H1 (cell line): ENCODE data around the gene FOXC1. TPM values are rescaled to one million over a fixed set of nuclear protein-coding genes. Genes with fewer than 3 reads are reported as not detected.

ENCODE experiments used
- JUN ChIP-seq: IDR thresholded peaks from 2 replicates; pipeline ENCODE4 v1.6.1; 2011; ENCODE audit warnings: low read depth, mild to moderate bottlenecking, improper control_type of control experiment, low read length
- JUND ChIP-seq: IDR thresholded peaks from 2 replicates; pipeline ENCODE4 v1.6.1; 2011; ENCODE audit warnings: mild to moderate bottlenecking, improper control_type of control experiment, low read length
- PHF8 ChIP-seq: fragments of 200-600 bp; sonication (generic); conservative IDR thresholded peaks from 2 replicates; pipeline ENCODE4 v1.7.1; 2012; ENCODE audit warnings: low read depth, mild to moderate bottlenecking, inconsistent platforms, low read length, moderate library complexity
- POLR2A ChIP-seq, 2 experiments: IDR thresholded peaks; 1 replicate in 1 of 2; 2 replicates in 1 of 2; pipeline ENCODE4 v1.6.1; 2011; ENCODE audit warnings: low read depth in 2 of 2, low read length in 2 of 2, mild to moderate bottlenecking in 2 of 2; ENCODE audit errors: control extremely low read depth in 1 of 2
- POLR2AphosphoS5 ChIP-seq: IDR thresholded peaks from 2 replicates; pipeline ENCODE4 v1.6.1; 2011; ENCODE audit warnings: low read depth, low read length
- RNF2 ChIP-seq: fragments of 200-900, 300-1000 bp; sonication (generic); IDR thresholded peaks from 2 replicates; pipeline ENCODE4 v1.7.1; 2016; ENCODE audit warnings: borderline replicate concordance, low read depth, mild to moderate bottlenecking, antibody characterized with exemption, low read length; ENCODE audit not compliant: poor library complexity, severe bottlenecking; ENCODE audit errors: missing control alignments
- SIN3A ChIP-seq, 2 experiments: IDR thresholded peaks in 1 of 2; conservative IDR thresholded peaks in 1 of 2; 2 replicates each; pipeline ENCODE4 v1.6.1; 2011 to 2012; ENCODE audit warnings: low read length in 2 of 2, improper control_type of control experiment in 1 of 2, low read depth in 1 of 2, mild to moderate bottlenecking in 1 of 2
- SIX5 ChIP-seq: IDR thresholded peaks from 2 replicates; pipeline ENCODE4 v1.6.1; 2011; ENCODE audit warnings: mild to moderate bottlenecking, low read depth, low read length
- SP1 ChIP-seq: IDR thresholded peaks from 2 replicates; pipeline ENCODE4 v1.6.1; 2011; ENCODE audit warnings: low read depth, low read length
- SP4 ChIP-seq: IDR thresholded peaks from 2 replicates; pipeline ENCODE4 v1.6.1; 2012; ENCODE audit warnings: low read length, inconsistent platforms
- YY1 ChIP-seq: IDR thresholded peaks from 2 replicates; pipeline ENCODE4 v1.6.1; 2011; ENCODE audit warnings: low read depth, mild to moderate bottlenecking, low read length
- polyA plus RNA-seq, 7 experiments: library from polyadenylated mRNA; depleted of rRNA in 3 of 7; stranded (reverse) in 5 of 7; unstranded in 2 of 7; fragments of >200 nt in 5 of 7; fragments of 200-250 nt in 2 of 7; gene quantifications; 1 replicate in 5 of 7; 2 replicates in 1 of 7; 4 replicates in 1 of 7; pipeline versions ENCODE4 v1.2.1 to v1.2.3, GENCODE V29; 2011 to 2013; ENCODE audit warnings: missing spikeins in 2 of 7, mixed read lengths in 2 of 7
- total RNA-seq: library from RNA; stranded (reverse); fragmentation: NEBNext Ultra II Directional; extraction: Animal tissue kit (Norgen Biotek cat#: 25700); gene quantifications from 2 replicates; pipeline ENCODE4 v1.2.1, GENCODE V29; 2021
- TF ChIP-seq, protein P1 (sequence below): fragments of 300-600 bp; sonication (generic); IDR thresholded peaks from 2 replicates; pipeline ENCODE4 v1.7.1; 2012; ENCODE audit warnings: low read length, moderate library complexity, mild to moderate bottlenecking, inconsistent platforms; ENCODE audit not compliant: insufficient replicate concordance

Gene FOXC1
- total and polyA plus RNA-seq, 2 of the 8 experiments (the other 6 are each of a cell fraction or from before 2014, with no cell fraction given) = 0.22 TPM; not detected in 1

- TF ChIP-seq, protein P1, sequence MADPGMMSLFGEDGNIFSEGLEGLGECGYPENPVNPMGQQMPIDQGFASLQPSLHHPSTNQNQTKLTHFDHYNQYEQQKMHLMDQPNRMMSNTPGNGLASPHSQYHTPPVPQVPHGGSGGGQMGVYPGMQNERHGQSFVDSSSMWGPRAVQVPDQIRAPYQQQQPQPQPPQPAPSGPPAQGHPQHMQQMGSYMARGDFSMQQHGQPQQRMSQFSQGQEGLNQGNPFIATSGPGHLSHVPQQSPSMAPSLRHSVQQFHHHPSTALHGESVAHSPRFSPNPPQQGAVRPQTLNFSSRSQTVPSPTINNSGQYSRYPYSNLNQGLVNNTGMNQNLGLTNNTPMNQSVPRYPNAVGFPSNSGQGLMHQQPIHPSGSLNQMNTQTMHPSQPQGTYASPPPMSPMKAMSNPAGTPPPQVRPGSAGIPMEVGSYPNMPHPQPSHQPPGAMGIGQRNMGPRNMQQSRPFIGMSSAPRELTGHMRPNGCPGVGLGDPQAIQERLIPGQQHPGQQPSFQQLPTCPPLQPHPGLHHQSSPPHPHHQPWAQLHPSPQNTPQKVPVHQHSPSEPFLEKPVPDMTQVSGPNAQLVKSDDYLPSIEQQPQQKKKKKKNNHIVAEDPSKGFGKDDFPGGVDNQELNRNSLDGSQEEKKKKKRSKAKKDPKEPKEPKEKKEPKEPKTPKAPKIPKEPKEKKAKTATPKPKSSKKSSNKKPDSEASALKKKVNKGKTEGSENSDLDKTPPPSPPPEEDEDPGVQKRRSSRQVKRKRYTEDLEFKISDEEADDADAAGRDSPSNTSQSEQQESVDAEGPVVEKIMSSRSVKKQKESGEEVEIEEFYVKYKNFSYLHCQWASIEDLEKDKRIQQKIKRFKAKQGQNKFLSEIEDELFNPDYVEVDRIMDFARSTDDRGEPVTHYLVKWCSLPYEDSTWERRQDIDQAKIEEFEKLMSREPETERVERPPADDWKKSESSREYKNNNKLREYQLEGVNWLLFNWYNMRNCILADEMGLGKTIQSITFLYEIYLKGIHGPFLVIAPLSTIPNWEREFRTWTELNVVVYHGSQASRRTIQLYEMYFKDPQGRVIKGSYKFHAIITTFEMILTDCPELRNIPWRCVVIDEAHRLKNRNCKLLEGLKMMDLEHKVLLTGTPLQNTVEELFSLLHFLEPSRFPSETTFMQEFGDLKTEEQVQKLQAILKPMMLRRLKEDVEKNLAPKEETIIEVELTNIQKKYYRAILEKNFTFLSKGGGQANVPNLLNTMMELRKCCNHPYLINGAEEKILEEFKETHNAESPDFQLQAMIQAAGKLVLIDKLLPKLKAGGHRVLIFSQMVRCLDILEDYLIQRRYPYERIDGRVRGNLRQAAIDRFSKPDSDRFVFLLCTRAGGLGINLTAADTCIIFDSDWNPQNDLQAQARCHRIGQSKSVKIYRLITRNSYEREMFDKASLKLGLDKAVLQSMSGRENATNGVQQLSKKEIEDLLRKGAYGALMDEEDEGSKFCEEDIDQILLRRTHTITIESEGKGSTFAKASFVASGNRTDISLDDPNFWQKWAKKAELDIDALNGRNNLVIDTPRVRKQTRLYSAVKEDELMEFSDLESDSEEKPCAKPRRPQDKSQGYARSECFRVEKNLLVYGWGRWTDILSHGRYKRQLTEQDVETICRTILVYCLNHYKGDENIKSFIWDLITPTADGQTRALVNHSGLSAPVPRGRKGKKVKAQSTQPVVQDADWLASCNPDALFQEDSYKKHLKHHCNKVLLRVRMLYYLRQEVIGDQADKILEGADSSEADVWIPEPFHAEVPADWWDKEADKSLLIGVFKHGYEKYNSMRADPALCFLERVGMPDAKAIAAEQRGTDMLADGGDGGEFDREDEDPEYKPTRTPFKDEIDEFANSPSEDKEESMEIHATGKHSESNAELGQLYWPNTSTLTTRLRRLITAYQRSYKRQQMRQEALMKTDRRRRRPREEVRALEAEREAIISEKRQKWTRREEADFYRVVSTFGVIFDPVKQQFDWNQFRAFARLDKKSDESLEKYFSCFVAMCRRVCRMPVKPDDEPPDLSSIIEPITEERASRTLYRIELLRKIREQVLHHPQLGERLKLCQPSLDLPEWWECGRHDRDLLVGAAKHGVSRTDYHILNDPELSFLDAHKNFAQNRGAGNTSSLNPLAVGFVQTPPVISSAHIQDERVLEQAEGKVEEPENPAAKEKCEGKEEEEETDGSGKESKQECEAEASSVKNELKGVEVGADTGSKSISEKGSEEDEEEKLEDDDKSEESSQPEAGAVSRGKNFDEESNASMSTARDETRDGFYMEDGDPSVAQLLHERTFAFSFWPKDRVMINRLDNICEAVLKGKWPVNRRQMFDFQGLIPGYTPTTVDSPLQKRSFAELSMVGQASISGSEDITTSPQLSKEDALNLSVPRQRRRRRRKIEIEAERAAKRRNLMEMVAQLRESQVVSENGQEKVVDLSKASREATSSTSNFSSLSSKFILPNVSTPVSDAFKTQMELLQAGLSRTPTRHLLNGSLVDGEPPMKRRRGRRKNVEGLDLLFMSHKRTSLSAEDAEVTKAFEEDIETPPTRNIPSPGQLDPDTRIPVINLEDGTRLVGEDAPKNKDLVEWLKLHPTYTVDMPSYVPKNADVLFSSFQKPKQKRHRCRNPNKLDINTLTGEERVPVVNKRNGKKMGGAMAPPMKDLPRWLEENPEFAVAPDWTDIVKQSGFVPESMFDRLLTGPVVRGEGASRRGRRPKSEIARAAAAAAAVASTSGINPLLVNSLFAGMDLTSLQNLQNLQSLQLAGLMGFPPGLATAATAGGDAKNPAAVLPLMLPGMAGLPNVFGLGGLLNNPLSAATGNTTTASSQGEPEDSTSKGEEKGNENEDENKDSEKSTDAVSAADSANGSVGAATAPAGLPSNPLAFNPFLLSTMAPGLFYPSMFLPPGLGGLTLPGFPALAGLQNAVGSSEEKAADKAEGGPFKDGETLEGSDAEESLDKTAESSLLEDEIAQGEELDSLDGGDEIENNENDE = no peak
- no peak for TF ChIP-seq SP1
- no peak for TF ChIP-seq JUN
- no peak for TF ChIP-seq POLR2A (IDR thresholded peaks at IDR 0.05; ENCODE audit: control extremely low read depth in 1 of 2, low read depth in 2 of 2, low read length in 2 of 2)
- TF ChIP-seq SIX5 = no peak
- TF ChIP-seq SP4 = no peak
- TF ChIP-seq POLR2AphosphoS5 = no peak
- TF ChIP-seq JUND = no peak
- TF ChIP-seq YY1 = no peak
- TF ChIP-seq RNF2 = no peak
- no peak for TF ChIP-seq SIN3A (conservative IDR thresholded peaks at IDR 0.05 in 1 of 2, IDR thresholded peaks at IDR 0.05 in 1 of 2; ENCODE audit: low read depth in 1 of 2, low read length in 2 of 2)
- TF ChIP-seq PHF8 = no peak
Observed at GRCh38 chr6:1633366-1634021, 23.8 kb downstream of the FOXC1 start (continued).
